Mesendoderm (in vitro differentiated cells): ENCODE results near the gene PADI1.

ENCODE experiments used
- DNase-seq: peaks from one replicate; pipeline ENCODE4 v3.0.0; 2013
- H2AK5ac ChIP-seq: 2 replicates; pipeline ENCODE4 v1.6.1; 2013; ENCODE audit warnings: low read length, inconsistent platforms
- H2BK120ac ChIP-seq: 2 replicates; pipeline ENCODE4 v1.6.1; 2013; ENCODE audit warnings: low read depth, mild to moderate bottlenecking, low read length, moderate library complexity, mixed read lengths
- H2BK15ac ChIP-seq: replicated peaks from 2 replicates; pipeline ENCODE4 v1.6.1; 2013; ENCODE audit warnings: low read depth, mild to moderate bottlenecking, moderate library complexity
- H2BK5ac ChIP-seq: 2 replicates; pipeline ENCODE4 v1.6.1; 2013; ENCODE audit warnings: low read length, inconsistent platforms
- H3K18ac ChIP-seq: 2 replicates; pipeline ENCODE4 v1.6.1; 2013; ENCODE audit warnings: mild to moderate bottlenecking, low read length, mixed read lengths
- H3K23ac ChIP-seq: one replicate; pipeline ENCODE4 v1.6.1; 2013; ENCODE audit warnings: low read length
- H3K27ac ChIP-seq: 2 replicates; pipeline ENCODE4 v1.5.1; 2013; ENCODE audit warnings: low read depth, mild to moderate bottlenecking, inconsistent platforms, low read length, moderate library complexity
- H3K27me3 ChIP-seq: 2 replicates; pipeline ENCODE4 v1.6.1; 2013; ENCODE audit warnings: low read length, control low read depth, mild to moderate bottlenecking, inconsistent platforms; ENCODE audit not compliant: insufficient read depth, poor library complexity
- H3K36me3 ChIP-seq: 2 replicates; pipeline ENCODE4 v1.6.1; 2013; ENCODE audit warnings: low read length, inconsistent platforms; ENCODE audit not compliant: control insufficient read depth, insufficient read depth
- H3K4ac ChIP-seq: one replicate; pipeline ENCODE4 v1.6.1; 2013; ENCODE audit warnings: low read depth, mild to moderate bottlenecking, low read length, moderate library complexity
- H3K4me1 ChIP-seq: 2 replicates; pipeline ENCODE4 v1.6.1; 2013; ENCODE audit warnings: low read depth, low read length, inconsistent platforms; ENCODE audit not compliant: control insufficient read depth
- H3K4me2 ChIP-seq: 2 replicates; pipeline ENCODE4 v1.6.1; 2013; ENCODE audit warnings: low read length
- H3K4me3 ChIP-seq: 2 replicates; pipeline ENCODE4 v1.5.1; 2013; ENCODE audit warnings: mild to moderate bottlenecking, low read length
- H3K56ac ChIP-seq: one replicate; pipeline ENCODE4 v1.6.1; 2013; ENCODE audit warnings: low read length
- H3K79me1 ChIP-seq: 2 replicates; pipeline ENCODE4 v1.6.1; 2013; ENCODE audit warnings: low read length, inconsistent platforms
- H3K79me2 ChIP-seq: 2 replicates; pipeline ENCODE4 v1.6.1; 2013; ENCODE audit warnings: mild to moderate bottlenecking, low read length; ENCODE audit not compliant: control insufficient read depth, insufficient read depth
- H3K9ac ChIP-seq: 2 replicates; pipeline ENCODE4 v1.6.1; 2013; ENCODE audit warnings: low read length, inconsistent platforms
- H4K5ac ChIP-seq: one replicate; pipeline ENCODE4 v1.6.1; 2013; ENCODE audit warnings: low read length
- H4K8ac ChIP-seq: one replicate; pipeline ENCODE4 v1.6.1; 2013; ENCODE audit warnings: low read depth, mild to moderate bottlenecking, control low read depth, low read length, moderate library complexity
- WGBS: extraction: QIAGEN DNeasy Blood & Tissue Kit; methylation state at CpG from one replicate; pipeline ENCODE4 v1.1.7; 2013; ENCODE audit warnings: low lambda C conversion rate, missing lambda C conversion rate; ENCODE audit not compliant: insufficient coverage; ENCODE audit errors: extremely low coverage; 5-methylcytosine and 5-hydroxymethylcytosine counted together

The PADI1 gene

GRCh38 chr1:17228619-17229018, 23.7 kb downstream of the PADI1 start:
- Histone ChIP-seq H4K8ac (no peak overlapping the region), H2BK5ac (no peak overlapping the region), H3K79me2 (no peaks in the 10 kb centered on the region), H3K27ac (no peak overlapping the region), H3K79me1 (no peaks in the 10 kb centered on the region), H3K36me3 (no peaks in the 10 kb centered on the region), H3K4me3 (no peak overlapping the region), H2AK5ac (no peak overlapping the region), H3K9ac (no peak overlapping the region), H3K23ac (no peak overlapping the region), H3K4me1 (no peaks in the 10 kb centered on the region), H2BK15ac (no peak overlapping the region), H3K56ac (no peak overlapping the region), H3K4me2 (no peak overlapping the region), H3K18ac (no peak overlapping the region), H3K27me3 (no peaks in the 10 kb centered on the region), H3K4ac (no peak overlapping the region), H4K5ac (no peak overlapping the region), H2BK120ac (no peak overlapping the region)
- no CpG with 5 or more reads among the region's 8 CpGs for WGBS
- DNase-seq, result no peak

- Histone ChIP-seq H3K4me2 (no peak overlapping the region), H3K27me3 (no peaks in the 10 kb centered on the region), H3K4me3 (no peak overlapping the region), H3K56ac (no peak overlapping the region), H3K18ac (no peak overlapping the region), H2BK5ac (no peak overlapping the region), H4K8ac (no peak overlapping the region), H3K9ac (no peak overlapping the region), H3K79me2 (no peaks in the 10 kb centered on the region), H4K5ac (no peak overlapping the region), H2AK5ac (no peak overlapping the region), H2BK15ac (no peak overlapping the region), H3K36me3 (no peaks in the 10 kb centered on the region), H3K27ac (no peak overlapping the region), H3K4me1 (no peaks in the 10 kb centered on the region), H3K4ac (no peak overlapping the region), H2BK120ac (no peak overlapping the region), H3K79me1 (no peaks in the 10 kb centered on the region), H3K23ac (no peak overlapping the region)
- no CpG with 5 or more reads among the region's 6 CpGs for WGBS
- no peak for DNase-seq
Measured at GRCh38 chr1:17229379-17229778, 24.5 kb downstream of the PADI1 start.

- Histone ChIP-seq H3K9ac (no peak overlapping the region), H4K8ac (no peak overlapping the region), H3K27ac (no peak overlapping the region), H3K56ac (no peak overlapping the region), H3K4me3 (no peak overlapping the region), H4K5ac (no peak overlapping the region), H3K18ac (no peak overlapping the region), H3K79me2 (no peaks in the 10 kb centered on the region), H2BK15ac (no peak overlapping the region), H2AK5ac (no peak overlapping the region), H3K27me3 (no peaks in the 10 kb centered on the region), H3K36me3 (no peaks in the 10 kb centered on the region), H3K23ac (no peak overlapping the region), H3K4me1 (no peaks in the 10 kb centered on the region), H2BK120ac (no peak overlapping the region), H3K4me2 (no peak overlapping the region), H3K4ac (no peak overlapping the region), H2BK5ac (no peak overlapping the region), H3K79me1 (no peaks in the 10 kb centered on the region)
- DNase-seq, result no peak
- no CpG with 5 or more reads among the region's 10 CpGs for WGBS
Measured at GRCh38 chr1:17230106-17230505, 25.2 kb downstream of the PADI1 start.

- WGBS, result no CpG with 5 or more reads among the region's 8 CpGs
- Histone ChIP-seq H4K8ac (no peak overlapping the region), H3K79me2 (no peaks in the 10 kb centered on the region), H2BK5ac (no peak overlapping the region), H4K5ac (no peak overlapping the region), H2BK120ac (no peak overlapping the region), H3K56ac (no peak overlapping the region), H2AK5ac (no peak overlapping the region), H3K4ac (no peak overlapping the region), H3K27ac (no peak overlapping the region), H3K18ac (no peak overlapping the region), H3K23ac (no peak overlapping the region), H3K4me3 (no peak overlapping the region), H3K4me2 (no peak overlapping the region), H3K4me1 (no peaks in the 10 kb centered on the region), H3K9ac (no peak overlapping the region), H3K36me3 (no peaks in the 10 kb centered on the region), H2BK15ac (no peak overlapping the region), H3K79me1 (no peaks in the 10 kb centered on the region), H3K27me3 (no peaks in the 10 kb centered on the region)
- DNase-seq, result no peak
Measured at GRCh38 chr1:17230671-17231310, 25.9 kb downstream of the PADI1 start.

GRCh38 chr1:17232759-17233661, 28.1 kb downstream of the PADI1 start:
- Histone ChIP-seq H2BK120ac (no peak overlapping the region), H3K4me3 (no peak overlapping the region), H3K4me1 (no peaks in the 10 kb centered on the region), H2AK5ac (no peak overlapping the region), H3K79me1 (no peaks in the 10 kb centered on the region), H3K9ac (no peak overlapping the region), H3K18ac (no peak overlapping the region), H3K27me3 (no peaks in the 10 kb centered on the region), H2BK5ac (no peak overlapping the region), H3K36me3 (no peaks in the 10 kb centered on the region), H3K23ac (no peak overlapping the region), H3K56ac (no peak overlapping the region), H4K8ac (no peak overlapping the region), H3K27ac (no peak overlapping the region), H2BK15ac (no peak overlapping the region), H3K79me2 (no peaks in the 10 kb centered on the region), H3K4me2 (no peak overlapping the region), H4K5ac (no peak overlapping the region), H3K4ac (no peak overlapping the region)
- no CpG with 5 or more reads among the region's 22 CpGs for WGBS
- no peak for DNase-seq
